ENCODE data around the gene C11orf71. TPM values are rescaled to one million over a fixed set of nuclear protein-coding genes. Genes with fewer than 3 reads are reported as not detected.

The C11orf71 gene, protein sequence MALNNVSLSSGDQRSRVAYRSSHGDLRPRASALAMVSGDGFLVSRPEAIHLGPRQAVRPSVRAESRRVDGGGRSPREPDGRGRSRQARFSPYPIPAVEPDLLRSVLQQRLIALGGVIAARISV
- total RNA-seq (2021) (3.7 and 4.9 TPM in 2 replicates), Bru-seq, nascent RNA (percentile 62 among the genes with signal in this experiment), BruChase-seq, experiment 1, labeled RNA remaining after a 2-hour chase (percentile 54 among the genes with signal in this experiment), BruChase-seq, experiment 2, labeled RNA remaining after a 6-hour chase (percentile 56 among the genes with signal in this experiment)
- long read RNA-seq, transcript C11orf71-202 (1 exons, 1,980 nt), result major isoform, 15 of 16 reads
- long read RNA-seq, partial matches to known transcripts, result 0 of 16 reads
- long read RNA-seq, other reads (novel, unspliced or antisense), result 1 of 16 reads

DNA sequence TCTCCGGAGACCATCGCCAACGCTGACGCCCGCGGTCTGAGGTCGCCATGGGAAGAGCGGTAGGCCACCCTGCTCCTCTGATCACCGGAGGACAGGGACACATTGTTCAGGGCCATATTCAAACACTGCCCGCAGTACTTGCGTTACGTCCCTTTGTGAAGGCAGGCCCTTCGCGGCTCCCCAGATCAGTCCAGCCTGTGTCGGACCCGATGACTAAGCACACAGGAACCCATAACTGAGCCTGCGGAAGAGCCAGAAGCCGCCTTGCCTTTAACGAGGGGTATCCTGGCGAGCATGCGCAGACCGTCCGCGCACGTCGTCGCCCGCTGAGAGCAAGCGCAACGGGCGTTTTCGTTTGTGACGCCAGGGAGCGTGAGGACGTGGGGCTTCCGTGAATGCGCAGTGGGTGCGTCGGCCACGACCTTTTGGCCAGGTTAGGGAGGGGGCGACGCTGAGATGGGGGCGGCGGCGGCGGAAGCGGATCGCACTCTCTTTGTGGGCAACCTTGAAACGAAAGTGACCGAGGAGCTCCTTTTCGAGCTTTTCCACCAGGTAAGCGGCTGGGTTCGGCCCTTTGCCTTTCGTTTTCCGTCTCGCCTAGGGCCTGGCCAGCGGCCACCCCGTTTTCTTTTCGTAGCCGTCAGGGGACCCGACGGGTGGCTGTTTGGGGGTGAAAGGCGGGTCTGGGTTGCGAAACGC lies at the start of gene C11orf71, which contains the start of gene RBM7:
Gene C11orf71, minus strand, starts transcription at position 296 of the 699 bp plus-strand sequence. Its CDS starts 180 bp downstream, at position 116.
Gene RBM7, plus strand, starts transcription at position 451 of the 699 bp plus-strand sequence. Its CDS starts 6 bp downstream, at position 457.
- Histone ChIP-seq H2AFZ (peak within 1 kb of the TSS; percentile 91), H3K9me3 (ENCODE audit: insufficient read depth, low read depth) (peaks cover 3% of the 10 kb centered on the region; the same call in 1 of the 2 replicates), H4K20me1 (ENCODE audit: insufficient read depth) (no peaks in the 10 kb centered on the region; the same call in 1 of the 2 replicates), H3K27ac (peak within 1 kb of the TSS; percentile 97), H3K4me3 (peak within 1 kb of the TSS; percentile 89), H3K9me2 (ENCODE audit: insufficient read depth) (no peaks in the 10 kb centered on the region), H3K27me3 (ENCODE audit: insufficient read depth, low read depth) (no peaks in the 10 kb centered on the region), H3K4me2 (peak within 1 kb of the TSS; percentile 91), H3K79me2 (ENCODE audit: low read depth) (peaks cover 67% of the 10 kb centered on the region), H3K4me1 (replicated peaks; ENCODE audit: insufficient read depth) (peaks cover 43% of the 10 kb centered on the region), H3K36me3 (ENCODE audit: low read depth) (peaks cover 32% of the 10 kb centered on the region), H3F3A (ENCODE audit: insufficient read depth, low read depth) (peaks cover 16% of the 10 kb centered on the region)
- no TSS peak for BruUV-seq (replicated peaks)
- ChIA-PET CTCF (no interaction called here), POLR2A (ENCODE audit: unreplicated experiment) (interaction anchor here (0.5 to 0.7 kb wide), 3 partner anchors 16 to 309 kb away, joined by 3 to 4 read pairs (median 4); no protein-coding TSS in a partner anchor)
- no peak for TF ChIP-seq EZH2 (IDR thresholded peaks at IDR 0.05; ENCODE audit: low read depth)
- TF ChIP-seq, protein P1, sequence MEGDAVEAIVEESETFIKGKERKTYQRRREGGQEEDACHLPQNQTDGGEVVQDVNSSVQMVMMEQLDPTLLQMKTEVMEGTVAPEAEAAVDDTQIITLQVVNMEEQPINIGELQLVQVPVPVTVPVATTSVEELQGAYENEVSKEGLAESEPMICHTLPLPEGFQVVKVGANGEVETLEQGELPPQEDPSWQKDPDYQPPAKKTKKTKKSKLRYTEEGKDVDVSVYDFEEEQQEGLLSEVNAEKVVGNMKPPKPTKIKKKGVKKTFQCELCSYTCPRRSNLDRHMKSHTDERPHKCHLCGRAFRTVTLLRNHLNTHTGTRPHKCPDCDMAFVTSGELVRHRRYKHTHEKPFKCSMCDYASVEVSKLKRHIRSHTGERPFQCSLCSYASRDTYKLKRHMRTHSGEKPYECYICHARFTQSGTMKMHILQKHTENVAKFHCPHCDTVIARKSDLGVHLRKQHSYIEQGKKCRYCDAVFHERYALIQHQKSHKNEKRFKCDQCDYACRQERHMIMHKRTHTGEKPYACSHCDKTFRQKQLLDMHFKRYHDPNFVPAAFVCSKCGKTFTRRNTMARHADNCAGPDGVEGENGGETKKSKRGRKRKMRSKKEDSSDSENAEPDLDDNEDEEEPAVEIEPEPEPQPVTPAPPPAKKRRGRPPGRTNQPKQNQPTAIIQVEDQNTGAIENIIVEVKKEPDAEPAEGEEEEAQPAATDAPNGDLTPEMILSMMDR (conservative IDR thresholded peaks at IDR 0.05), result 0 out of 2 replicates have a peak, but pooled peaks have one; percentile 6
- intact Hi-C loops (cut with micrococcal nuclease; ENCODE audit: unreplicated experiment), result loop anchor here (1.0 to 2.0 kb wide), 3 partner anchors 16 to 52 kb away; partner anchors contain the start of gene REXO2
- DNase-seq, result peak; percentile 95 to 98

DNA sequence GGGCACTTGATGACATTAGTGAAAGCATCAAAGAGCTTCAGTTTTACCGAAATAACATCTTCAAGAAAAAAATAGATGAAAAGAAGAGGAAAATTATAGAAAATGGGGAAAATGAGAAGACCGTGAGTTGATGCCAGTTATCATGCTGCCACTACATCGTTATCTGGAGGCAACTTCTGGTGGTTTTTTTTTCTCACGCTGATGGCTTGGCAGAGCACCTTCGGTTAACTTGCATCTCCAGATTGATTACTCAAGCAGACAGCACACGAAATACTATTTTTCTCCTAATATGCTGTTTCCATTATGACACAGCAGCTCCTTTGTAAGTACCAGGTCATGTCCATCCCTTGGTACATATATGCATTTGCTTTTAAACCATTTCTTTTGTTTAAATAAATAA lies 49.5 kb upstream of the C11orf71 start:
- TF ChIP-seq, protein P1 (conservative IDR thresholded peaks at IDR 0.05), result no peak
- no peak for TF ChIP-seq EZH2 (IDR thresholded peaks at IDR 0.05; ENCODE audit: low read depth)
- no peak overlapping the region for H3K4me3 ChIP-seq
- peaks cover 8% of the 10 kb centered on the region for H4K20me1 ChIP-seq (ENCODE audit: insufficient read depth)
- peaks cover 31% of the 10 kb centered on the region for H3K79me2 ChIP-seq (ENCODE audit: low read depth)
- no TSS peak for BruUV-seq (replicated peaks)
- H3K9me2 ChIP-seq (ENCODE audit: insufficient read depth), result no peaks in the 10 kb centered on the region
- no peak for DNase-seq
- intact Hi-C loops (cut with micrococcal nuclease; ENCODE audit: unreplicated experiment), result no loop called here
- no peak overlapping the region for H2AFZ ChIP-seq
- H3F3A ChIP-seq (ENCODE audit: insufficient read depth, low read depth), result no peaks in the 10 kb centered on the region; the same call in 1 of the 2 replicates
- ChIA-PET POLR2A (ENCODE audit: unreplicated experiment) (no interaction called here), CTCF (no interaction called here)
- H3K27ac ChIP-seq, result no peak overlapping the region
- no peaks in the 10 kb centered on the region for H3K27me3 ChIP-seq (ENCODE audit: insufficient read depth, low read depth)
- H3K9me3 ChIP-seq (ENCODE audit: insufficient read depth, low read depth), result no peaks in the 10 kb centered on the region
- H3K4me1 ChIP-seq (replicated peaks; ENCODE audit: insufficient read depth), result no peaks in the 10 kb centered on the region
- H3K4me2 ChIP-seq, result no peak overlapping the region
- H3K36me3 ChIP-seq (ENCODE audit: low read depth), result peaks cover 65% of the 10 kb centered on the region

DNA sequence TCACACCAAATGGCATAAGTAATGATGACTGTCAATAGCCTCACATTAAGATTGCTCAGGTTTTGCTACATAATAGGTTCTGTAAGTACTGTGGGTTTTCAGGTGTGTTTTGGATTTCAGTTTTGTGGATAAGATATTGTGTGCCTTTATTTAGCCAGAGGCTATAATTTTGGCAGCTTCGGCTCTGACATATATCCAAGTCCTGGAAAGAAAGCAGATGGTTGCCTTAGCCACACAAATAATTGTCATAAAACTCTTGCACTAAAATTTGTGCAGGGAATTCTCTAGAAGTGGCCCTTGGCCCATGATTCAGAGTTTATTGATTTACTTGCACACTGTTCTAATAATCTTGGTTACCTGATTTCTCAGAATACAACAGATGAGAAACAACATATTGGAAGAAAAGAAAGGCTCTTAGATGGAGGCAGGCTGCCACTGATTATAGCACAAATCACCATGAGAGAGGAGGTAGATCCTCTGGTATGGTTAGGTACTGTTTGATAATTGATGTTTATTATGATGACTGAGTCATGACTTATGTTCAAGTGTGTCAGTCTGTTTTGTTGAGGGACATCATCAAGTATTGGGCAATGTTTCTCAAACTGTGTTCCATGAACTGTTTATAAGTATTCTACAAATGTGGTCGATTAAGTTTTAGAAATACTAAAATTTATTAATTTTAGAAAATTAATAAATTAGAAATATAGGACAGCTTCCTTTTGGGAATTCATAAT lies 48.6 kb upstream of the C11orf71 start:
- peaks cover 40% of the 10 kb centered on the region for H3K79me2 ChIP-seq (ENCODE audit: low read depth)
- H3K4me2 ChIP-seq, result no peak overlapping the region
- peaks cover 72% of the 10 kb centered on the region for H3K36me3 ChIP-seq (ENCODE audit: low read depth)
- no TSS peak for BruUV-seq (replicated peaks)
- H3K4me1 ChIP-seq (replicated peaks; ENCODE audit: insufficient read depth), result no peaks in the 10 kb centered on the region
- ChIA-PET POLR2A (ENCODE audit: unreplicated experiment) (no interaction called here), CTCF (no interaction called here)
- intact Hi-C loops (cut with micrococcal nuclease; ENCODE audit: unreplicated experiment), result no loop called here
- TF ChIP-seq EZH2 (IDR thresholded peaks at IDR 0.05; ENCODE audit: low read depth), result no peak
- TF ChIP-seq, protein P1 (conservative IDR thresholded peaks at IDR 0.05), result no peak
- peaks cover 17% of the 10 kb centered on the region for H4K20me1 ChIP-seq (ENCODE audit: insufficient read depth)
- H3K9me2 ChIP-seq (ENCODE audit: insufficient read depth), result no peaks in the 10 kb centered on the region
- no peak overlapping the region for H3K4me3 ChIP-seq
- H3K27me3 ChIP-seq (ENCODE audit: insufficient read depth, low read depth), result no peaks in the 10 kb centered on the region
- no peaks in the 10 kb centered on the region for H3K9me3 ChIP-seq (ENCODE audit: insufficient read depth, low read depth)
- no peaks in the 10 kb centered on the region; the same call in 1 of the 2 replicates for H3F3A ChIP-seq (ENCODE audit: insufficient read depth, low read depth)
- DNase-seq, result no peak
- H2AFZ ChIP-seq, result no peak overlapping the region
- no peak overlapping the region for H3K27ac ChIP-seq
